Hematopoietic multipotent progenitor cell treated with erythropoietin and hydrocortisone succinate and interleukin-3 and kit ligand, for 17 days (in vitro differentiated cells): ENCODE results near the gene GLIPR2.
A peak's percentile ranks its signal among the peaks of the same experiment; 100 is the strongest.
"Not testable (repeated sequence)": the region's sequence is repeated elsewhere in the genome, so short reads cannot be mapped to it uniquely, and the experiment has no call there.

Experiments
- DNase-seq: peaks from one replicate; pipeline ENCODE4 v3.0.0-alpha.2; 2015; ENCODE audit warnings: low spot score

The GLIPR2 gene, protein sequence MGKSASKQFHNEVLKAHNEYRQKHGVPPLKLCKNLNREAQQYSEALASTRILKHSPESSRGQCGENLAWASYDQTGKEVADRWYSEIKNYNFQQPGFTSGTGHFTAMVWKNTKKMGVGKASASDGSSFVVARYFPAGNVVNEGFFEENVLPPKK

GRCh38 chr9:36136272-36136893, at the start of gene GLIPR2:
TSS of gene GLIPR2 (plus strand) at chr9:36136733. CDS start at chr9:36136779, 46 bp downstream.
- DNase-seq, result peak; percentile 69

- DNase-seq, result not testable (repeated sequence)
Measured at GRCh38 chr9:36087054-36087453, 49.5 kb upstream of the GLIPR2 start.

GRCh38 chr9:36088020-36088419, 48.5 kb upstream of the GLIPR2 start:
- no peak for DNase-seq

DNA sequence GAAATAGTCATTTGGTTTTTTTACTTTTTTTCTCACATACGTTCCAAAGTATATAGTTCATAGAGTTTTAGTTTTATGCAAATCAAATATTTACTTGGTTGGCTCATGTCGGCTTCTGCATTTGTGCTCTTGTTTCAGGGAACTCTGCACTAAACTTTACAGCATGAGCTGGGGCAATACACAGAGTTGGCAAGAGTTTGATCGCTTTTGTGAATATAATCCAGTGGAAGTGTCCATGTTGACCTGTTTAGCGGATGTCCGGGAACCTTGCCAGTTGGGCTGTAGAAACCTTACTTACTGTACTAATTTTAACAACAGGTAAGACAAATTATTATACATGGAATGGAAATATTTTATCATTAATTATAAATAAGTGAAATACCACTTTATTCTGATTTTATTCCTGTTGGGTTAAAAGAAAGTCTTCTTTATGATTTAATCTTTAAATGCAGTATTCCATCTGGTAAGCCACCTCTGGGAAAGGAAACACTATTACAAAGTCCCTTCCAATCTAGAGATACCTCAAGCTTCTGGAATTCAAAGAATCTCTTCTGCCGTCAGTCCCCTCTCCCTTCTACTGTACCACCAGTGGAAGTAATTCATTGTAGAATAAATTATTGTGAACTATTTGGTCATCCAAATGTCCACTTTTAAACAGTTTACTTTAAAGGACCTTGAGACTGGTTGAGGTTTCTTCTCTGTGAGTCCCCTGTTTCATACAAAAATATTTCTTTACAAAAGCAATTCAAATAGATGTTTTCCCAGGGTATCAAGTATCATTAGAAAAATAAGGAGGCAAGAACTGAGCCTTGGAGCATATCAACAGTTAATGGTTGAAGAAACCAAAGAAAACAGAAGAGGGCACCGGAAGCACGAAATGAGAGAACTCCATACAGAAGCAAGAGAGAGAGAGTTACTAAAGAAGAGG, 45.2 kb upstream of the GLIPR2 start:
- DNase-seq, result no peak

- no peak for DNase-seq
Measured at GRCh38 chr9:36092014-36092413, 44.5 kb upstream of the GLIPR2 start.

DNA sequence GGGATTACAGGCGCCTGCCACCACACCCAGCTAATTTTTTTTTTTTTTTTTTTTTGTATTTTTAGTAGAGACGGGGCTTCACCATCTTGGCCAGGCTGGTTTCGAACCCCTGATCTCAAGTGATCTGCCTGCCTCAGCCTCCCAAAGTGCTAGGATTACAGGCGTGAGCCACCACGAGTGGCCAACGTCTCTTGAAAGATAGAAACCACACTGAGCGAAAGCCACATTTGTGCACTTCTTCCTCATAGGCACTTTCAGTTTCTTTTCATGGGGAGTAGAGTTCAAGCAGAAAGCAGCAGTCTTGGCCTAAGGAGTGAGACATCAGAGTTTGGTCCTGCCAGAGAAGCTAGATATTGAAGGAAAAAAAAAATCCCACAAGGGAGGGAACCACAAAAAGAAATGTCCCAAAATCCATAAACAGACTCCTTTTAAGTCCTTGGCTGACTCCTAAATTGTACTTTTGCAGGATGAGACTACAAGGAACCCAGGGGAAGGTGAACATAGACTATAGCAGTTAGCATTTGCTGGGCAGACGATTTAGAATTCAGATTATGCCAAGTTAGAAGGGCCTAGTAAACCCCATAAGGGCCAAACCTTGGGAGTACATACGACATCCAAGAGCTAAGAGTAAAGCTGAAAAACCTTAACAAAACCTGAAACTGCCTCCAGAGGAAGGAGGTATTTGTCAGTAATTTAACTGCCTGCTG, 43.9 kb upstream of the GLIPR2 start:
- DNase-seq, result no peak

- no peak for DNase-seq
Measured at GRCh38 chr9:36093384-36093783, 43.1 kb upstream of the GLIPR2 start.

DNA sequence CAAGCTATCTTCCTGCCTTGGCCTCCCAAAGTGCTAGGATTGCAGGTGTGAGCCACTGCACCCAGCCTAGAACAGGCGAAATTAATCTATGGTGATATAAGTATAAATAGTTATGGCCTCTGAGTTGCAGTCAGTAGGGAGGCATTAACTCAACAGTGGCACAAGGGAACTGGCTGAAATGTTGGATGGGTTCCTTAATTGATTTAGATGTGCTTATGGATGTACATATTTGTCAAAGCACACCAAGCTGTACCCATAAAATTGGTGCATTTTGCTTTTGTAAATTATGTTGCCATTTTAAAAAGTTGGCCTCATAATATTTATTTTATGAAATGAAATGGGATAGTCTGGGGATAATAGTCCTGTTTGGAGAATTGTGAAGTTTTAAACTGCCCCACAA, 36.8 kb upstream of the GLIPR2 start:
- no peak for DNase-seq

GRCh38 chr9:36100532-36100931, 36.0 kb upstream of the GLIPR2 start:
- DNase-seq, result no peak

DNA sequence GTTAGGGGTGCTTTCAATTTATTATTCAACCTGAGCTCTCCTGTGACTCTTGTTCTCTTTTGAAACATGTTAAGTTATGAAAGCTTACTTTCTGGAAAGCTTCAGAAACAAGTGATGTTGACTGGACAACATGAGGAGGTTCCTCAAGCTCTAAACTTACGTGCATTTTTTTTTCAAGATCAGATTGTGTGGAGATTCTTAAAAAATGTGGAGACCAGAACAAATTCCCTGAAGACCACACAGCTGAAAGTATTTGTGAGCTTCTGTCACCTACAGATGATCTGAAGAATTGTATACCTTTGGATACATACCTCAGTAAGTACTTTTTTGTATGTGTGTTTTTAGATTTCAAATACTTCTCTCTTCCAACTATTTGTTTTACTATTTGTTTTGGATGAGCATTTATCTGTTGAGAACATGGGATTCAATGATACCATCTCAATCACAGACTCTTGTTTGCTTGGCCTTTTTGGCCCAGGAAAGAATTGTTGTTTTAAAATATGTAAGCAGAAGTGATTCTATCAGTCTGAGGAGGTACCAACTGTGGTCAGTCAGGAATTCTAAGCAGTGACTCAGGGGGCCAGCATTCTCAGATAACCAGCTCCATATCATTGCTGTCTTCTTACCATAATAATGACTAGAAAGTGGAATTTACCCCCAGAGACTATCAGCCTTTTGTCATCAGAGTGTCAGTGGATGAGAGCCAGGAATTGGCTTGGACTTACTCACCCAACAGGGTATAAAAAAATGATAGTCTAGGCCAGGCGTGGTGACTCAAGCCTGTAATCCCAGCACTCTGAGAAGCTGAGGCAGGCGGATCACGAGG, 34.4 kb upstream of the GLIPR2 start:
- DNase-seq, result no peak

GRCh38 chr9:36102742-36103495, 33.6 kb upstream of the GLIPR2 start:
- DNase-seq, result peak; percentile 81

DNA sequence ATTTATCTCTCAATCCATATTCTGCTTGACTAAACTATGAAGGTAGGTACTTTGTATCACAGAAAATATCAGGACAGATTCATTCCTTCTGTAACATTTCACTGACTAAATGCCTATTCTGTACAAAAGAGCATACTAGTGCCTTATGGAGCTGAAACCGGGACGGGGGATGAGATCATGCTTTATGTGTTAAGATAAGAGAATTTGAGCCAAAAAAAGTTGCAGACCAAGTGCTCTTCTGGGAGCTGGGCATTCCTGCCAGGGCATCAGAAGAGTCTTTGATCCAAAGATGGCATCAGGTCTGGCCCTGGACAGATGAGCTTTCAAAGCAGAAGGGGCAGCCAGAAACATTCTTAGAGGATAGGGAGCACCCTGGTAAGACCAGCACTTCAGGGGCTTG, 27.5 kb upstream of the GLIPR2 start:
- no peak for DNase-seq

- no peak for DNase-seq
Measured at GRCh38 chr9:36110434-36110833, 26.1 kb upstream of the GLIPR2 start.

DNA sequence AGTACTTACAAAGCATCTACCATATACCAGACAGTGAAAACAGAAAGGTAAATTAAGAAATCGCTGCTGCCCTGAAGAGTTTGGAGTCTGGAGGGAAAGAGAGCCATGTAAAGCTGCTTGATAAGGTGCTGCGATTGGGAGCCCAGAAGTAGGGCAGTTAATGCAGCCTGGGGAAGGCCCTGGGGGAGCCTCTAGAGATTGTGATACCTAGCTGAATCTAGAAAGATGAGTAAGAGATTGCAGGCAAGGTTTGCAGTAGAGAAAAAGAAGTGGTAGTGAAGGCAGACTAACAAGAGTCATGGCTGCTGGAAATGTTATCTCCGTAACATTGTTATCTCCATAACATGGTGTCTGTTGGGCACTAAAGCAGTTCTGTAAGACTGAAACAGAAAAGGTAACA, 24.0 kb upstream of the GLIPR2 start:
- DNase-seq, result no peak

DNA sequence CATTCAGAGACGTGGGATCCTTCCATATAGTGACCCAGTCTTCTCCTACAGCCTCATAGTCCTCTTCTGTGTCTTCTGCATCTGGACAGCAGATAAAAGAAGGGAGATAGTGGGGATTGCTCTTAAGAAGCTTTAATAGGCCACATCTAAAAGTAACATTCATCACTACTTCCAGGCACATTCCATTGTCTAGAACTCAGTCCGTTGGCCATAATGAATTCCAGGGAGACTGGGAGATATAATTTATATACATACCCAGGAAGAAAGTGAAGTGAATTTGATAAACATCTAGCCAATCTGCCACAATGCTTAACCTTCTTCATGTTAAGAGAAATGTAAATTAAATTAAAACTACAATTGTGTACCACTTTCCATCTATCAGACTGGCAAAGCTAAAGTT, 22.5 kb upstream of the GLIPR2 start:
- no peak for DNase-seq

- DNase-seq, result no peak
Measured at GRCh38 chr9:36116593-36116992, 19.9 kb upstream of the GLIPR2 start.

DNA sequence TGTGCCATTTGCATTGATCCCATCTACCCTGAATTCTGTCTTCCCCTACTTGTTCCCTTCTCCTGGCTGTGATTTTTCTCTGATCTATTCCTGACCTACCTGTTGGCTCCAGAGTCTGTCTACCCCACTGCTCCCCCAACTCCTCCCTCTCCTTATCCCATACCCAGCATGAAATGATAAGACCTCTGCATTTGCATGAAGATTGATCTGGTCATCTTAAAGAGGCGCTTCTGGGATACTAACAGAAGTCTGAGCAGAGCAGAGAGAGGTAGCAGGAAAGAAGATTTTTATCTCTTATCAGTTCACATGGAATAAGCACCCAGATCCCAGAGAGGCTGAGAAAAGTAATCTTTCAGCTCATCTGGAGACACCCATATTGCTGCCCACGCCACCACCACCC, 18.3 kb upstream of the GLIPR2 start:
- no peak for DNase-seq

GRCh38 chr9:36118706-36119105, 17.8 kb upstream of the GLIPR2 start:
- DNase-seq, result no peak

DNA sequence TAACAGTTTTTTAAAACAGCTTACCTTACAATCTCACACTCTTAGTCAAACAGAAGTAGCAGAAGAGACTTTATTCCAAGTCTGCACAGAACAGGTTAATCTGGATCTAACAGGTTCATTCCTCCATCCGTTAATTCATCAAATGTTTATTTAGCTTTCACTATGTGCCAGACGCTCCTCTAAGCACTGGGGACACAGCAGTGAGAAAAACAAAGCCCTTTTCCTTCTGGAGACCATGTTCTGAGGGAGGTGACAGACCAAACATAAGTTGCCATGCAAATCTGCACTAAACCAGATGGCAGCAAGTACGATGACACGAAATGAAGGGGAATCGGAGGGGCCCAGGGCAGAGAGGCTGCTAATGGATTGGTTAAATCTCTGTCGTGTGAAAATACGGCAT, 17.1 kb upstream of the GLIPR2 start:
- DNase-seq, result no peak

DNA sequence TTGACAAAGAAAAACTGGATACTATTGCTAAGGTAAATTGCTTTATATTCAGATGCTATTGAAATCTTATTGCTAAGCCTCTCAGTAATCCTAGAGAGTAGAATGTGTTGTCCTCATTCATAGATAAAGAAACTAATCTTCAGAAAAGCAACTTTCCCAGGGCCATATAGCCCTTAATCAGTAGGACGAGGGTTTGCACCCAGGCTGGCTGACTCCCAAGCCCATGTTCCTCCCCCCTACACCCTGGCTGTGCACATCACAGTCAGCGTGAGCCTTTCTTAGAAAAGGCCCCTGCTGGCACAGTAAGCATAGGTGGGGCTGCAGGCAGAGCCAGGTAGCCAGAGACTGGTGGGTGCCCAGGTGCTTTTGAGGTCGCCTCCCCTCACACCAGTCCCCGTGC, 15.8 kb upstream of the GLIPR2 start:
- no peak for DNase-seq

DNA sequence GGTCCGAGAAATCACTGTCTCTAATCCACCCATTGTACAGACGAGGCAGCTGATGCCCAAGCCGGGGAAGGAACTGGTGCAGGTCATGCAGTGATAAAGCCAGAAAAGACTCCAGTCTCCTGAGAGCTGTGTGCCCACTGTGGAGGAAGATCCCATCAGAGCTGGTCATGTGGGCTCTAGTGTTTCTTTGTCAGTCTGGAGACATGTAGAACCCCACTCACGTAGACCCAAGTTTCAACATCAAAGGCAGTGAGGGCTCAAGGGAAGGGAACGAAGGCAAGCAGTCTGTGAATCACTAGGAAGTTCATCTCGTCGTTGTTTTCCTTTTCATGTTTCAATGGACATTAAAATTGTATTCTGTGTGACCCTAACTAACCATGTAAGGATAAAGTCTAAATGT, 14.6 kb upstream of the GLIPR2 start:
- no peak for DNase-seq
